HG03045 (cell line): ENCODE data around the gene KISS1R.

Source experiments
- ATAC-seq: cut with Tn5 transposase; IDR thresholded peaks from one replicate; pipeline ENCODE4 v1.9.1; 2021; ENCODE audit warnings: mild to moderate bottlenecking, moderate library complexity; ENCODE audit not compliant: unreplicated experiment

The KISS1R gene

GRCh38 chr19:934865-935479 lies 17.8 kb downstream of the KISS1R start:
- no peak for ATAC-seq

DNA sequence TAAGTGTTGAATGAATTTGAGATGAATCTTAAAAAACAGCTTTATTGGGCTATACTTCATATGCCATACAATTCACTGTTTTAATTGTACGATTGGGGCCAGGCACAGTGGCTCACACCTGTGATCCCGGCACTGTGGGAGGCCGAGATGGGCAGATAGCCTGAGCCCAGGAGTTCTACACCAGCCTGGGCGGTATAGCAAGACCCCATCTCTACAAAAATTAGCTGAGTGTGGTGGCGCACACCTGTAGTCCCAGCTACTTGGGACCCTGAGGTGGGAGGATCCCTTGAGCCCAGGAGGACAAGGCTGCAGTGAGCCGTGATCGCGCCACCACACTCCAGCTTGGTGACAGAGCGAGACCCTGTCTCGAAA lies 19.0 kb downstream of the KISS1R start:
- no peak for ATAC-seq

DNA sequence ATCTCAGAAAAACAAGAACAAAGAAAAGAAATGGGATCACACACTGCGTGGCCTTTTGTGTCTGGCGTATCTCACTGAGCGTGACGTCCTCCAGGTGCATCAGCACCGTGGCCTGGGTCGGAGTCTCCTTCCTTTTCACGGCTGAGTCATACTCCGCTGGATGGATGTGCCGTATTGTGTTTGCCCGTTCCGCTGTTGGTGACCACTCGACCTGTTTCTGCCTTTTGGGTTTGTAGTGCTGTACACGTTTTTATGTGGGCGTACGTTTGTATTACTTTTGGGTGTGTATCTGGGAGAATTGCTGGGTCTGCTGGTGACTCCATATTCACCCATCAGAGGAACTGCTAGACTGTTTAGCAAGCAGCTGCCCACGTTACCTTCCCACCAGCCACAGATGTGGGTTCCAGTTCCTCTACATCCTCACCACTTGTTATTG lies 20.1 kb downstream of the KISS1R start:
- ATAC-seq = no peak

DNA sequence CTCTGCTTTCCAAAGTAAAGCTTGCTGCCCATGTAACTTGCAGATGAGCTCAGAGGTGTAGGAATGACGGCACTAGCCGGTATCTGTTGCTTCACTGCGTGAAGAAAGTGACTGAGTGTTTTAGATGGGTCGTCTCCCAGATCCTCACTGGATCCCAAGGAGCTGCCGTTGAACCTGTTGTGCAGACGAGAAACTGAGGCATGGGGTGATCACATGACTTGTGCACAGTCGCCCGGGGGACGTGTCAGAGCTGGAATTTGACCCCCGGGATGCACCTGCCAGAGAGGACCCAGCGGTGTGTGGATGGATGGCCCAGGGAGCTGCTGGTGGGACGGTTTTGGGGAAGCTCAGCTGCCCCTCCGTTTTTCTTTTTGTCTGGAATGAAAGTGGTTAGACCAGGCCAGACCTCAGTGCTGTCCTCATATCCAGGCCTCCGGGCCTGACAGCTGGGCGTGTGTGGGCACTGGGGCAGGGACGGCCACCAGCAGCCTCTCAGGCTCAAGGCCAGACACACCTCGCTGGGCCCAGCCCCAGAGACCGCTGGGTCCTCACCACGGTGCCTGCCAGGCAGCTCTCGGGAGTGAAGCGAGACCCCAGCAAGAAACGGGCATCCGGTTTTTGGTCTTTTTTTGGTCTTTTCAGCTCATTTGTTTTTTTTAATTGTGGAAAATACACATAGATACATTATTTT lies 21.2 kb downstream of the KISS1R start:
- no peak for ATAC-seq

- ATAC-seq = no peak
Measured at GRCh38 chr19:939439-939838, 22.3 kb downstream of the KISS1R start.

DNA sequence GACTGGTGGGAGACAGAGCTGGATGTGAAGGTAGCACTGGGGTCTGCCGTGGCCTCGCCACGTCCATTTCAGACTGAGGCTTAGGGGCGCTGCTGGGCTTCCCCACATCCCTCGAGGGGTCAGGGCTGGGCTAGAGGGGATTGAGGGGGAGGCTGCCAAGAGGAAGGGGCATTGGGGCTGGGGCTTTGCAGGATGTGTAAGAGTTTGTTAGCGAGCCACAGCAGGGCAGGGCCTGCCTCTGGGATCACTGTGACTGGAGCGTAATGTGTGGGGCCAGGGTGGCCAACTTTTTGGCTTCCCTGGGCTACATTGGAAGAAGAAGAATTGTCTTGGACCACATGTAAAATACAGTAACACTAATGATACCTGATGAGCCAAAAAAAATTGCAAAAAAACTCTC lies 22.8 kb downstream of the KISS1R start:
- no peak for ATAC-seq

DNA sequence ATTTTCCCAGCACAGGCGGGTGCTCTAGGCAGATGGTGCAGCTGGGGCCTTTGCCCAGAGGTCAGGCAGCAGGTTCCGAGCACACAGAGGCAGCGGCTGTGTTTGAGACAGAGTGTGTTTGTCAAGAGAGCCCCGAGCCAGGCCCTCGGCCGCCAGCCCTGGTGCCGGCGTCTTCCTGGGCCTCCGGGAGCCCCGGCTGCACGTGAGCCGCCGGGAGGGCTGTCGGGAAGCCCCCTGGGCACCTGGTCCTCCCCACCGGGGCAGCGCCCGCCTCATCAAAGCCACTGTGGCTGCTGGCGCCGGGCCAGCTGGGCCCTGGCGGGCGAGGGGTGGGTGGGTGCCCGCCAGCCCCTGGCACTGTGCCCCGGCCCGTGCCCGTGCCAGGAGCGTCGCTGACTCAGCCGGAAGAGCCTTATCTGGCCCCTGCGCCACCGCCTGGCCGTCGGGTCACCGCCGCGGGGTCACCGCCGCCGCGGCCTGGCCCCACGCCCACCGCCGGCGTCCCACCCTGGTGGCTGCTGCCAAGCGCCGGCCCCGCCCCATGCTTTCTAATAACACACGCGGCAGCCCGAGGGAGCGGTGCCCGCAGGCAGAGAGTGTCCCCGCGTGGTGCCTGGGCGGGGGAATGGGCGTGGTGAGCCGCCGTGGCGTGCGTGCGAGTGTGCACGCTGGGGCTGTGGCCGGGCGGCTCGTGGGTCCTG lies 23.6 kb downstream of the KISS1R start:
- no peak for ATAC-seq

DNA sequence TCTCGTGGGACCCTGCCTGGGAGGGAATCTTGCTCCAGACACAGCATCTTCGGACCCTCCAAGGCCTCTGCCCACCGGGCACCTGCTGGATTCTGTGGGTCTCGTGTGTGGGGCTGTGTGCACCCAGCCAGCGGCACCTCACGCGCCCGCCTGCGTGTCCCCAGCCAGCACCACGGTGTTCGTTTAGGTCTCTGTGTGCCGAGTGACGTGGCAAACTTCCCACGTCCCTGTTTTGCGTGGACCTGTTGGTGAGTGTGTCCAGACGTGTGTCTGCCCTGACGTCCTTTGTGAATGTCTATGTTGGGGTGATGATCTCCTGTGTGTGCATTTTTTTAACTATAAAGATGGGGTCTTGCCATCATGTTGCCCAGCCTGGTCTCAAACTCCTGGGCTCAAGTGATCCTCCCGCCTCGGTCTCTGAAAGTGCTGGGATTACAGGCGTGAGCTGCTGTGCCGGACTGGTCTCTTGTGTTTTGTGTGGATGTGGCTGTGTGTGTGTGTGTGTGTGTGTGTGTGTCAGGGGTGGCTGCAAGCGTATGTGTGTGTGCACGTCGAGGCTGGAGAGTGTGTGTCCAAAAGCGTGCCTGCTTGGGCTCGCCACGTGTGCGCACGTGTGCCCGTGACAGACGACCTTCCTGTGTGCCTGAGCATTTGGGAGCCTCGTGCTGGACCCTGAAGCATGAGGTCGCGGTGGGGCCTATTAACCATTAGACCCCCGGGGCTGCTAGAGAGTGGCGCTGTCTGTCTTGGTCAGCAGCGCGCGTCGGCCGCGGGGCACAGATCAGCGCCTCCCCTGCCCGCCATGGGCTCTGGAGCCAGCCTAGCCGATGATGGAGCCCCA lies 24.4 kb downstream of the KISS1R start:
- no peak for ATAC-seq

GRCh38 chr19:942133-942645 lies 25.1 kb downstream of the KISS1R start:
- no peak for ATAC-seq

GRCh38 chr19:943551-944170 lies 26.5 kb downstream of the KISS1R start:
- no peak for ATAC-seq

DNA sequence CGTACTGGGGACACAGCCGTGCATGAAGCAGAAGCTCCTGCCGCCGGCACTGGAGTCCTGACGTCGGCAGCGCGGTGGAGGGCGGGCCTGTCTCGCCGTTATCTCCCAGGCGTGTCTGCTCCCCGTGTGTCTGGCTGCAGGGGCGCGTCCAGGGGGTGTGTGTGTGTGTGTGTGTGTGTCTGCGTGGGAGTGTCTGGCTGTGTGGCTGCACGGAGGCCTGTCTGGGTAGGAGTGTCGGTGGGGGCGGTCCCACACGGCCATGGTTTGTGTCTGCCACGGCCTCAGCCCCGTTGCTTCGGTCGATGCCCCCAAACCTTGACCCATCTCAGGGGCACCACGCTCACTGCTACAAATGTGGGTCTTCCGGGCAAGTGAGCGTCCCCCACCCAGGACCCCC lies 27.0 kb downstream of the KISS1R start:
- ATAC-seq = no peak

- no peak for ATAC-seq
Measured at GRCh38 chr19:944663-945241, 27.6 kb downstream of the KISS1R start.

GRCh38 chr19:945401-946252 lies 28.5 kb downstream of the KISS1R start:
- no peak for ATAC-seq

DNA sequence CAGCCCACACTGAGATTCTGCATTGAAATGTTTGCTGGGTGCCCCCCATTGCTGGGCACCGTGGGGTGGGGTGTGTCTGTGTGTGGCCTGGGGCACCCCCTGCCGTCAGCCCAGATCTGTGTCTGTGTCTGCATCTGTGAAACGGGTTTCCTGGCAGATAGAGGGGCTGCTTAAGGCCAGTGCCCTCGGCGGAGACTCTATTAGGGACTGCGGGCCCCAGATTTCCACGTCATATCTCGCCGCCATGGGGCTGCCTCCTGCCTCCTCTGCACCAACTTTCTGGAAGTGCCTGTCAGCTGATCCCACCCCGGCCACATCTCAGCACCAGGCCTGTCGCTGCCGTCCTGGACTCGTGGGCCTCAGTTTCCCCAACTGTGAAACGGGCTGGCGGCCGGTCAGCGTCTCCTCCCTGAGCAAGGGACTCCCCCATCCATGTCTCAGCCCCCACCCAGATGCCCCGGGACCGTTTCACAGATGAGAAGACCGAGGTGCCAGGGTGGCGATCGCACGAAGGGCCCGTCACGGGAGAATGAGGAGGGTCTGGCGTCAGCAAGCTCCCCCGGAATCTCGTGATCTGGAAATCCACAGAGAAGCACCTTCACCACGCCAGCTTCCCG lies 30.1 kb downstream of the KISS1R start:
- ATAC-seq = peak; percentile 4

DNA sequence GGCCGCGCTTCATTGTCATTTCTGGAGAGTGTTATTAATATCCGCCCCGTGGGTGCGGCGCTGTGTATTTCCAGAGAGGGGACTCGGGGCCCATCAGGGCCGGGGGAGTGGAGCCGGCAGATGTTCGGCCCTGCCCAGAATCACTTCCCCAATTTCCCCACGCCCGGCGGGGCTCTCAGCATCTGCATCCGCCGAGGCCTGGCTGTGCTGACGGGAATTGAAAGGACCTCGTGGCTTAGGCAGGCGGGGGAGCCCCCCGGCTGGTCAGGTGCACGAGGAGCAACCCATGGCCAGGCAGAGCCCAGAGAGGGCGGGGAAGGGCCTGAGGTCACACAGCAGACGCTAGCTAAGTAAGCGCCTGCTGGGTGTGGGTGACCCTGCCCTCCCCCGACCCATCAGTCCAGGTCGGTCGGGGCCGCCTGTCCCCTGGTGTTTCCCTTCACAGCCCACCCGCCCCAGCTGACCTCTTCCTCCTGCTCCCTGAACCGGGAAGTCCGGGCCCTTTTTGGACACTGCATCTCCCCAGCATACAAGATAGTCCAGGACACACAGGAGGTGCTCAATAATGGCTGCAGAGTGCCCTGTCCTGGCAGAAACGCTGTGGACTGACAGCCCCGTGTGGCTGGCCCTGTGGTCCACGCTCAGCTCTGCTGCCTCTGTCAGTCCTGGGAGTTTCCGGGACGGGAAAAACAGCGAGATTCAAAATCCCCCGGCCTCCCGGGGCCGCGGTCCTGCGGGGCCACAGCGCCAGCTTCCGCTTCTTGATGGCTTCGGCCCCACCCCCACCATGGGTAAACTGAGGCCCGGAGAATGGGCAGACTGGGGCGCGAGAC lies 30.8 kb downstream of the KISS1R start:
- ATAC-seq = peak; percentile 66

GRCh38 chr19:948842-949496 lies 31.8 kb downstream of the KISS1R start:
- ATAC-seq = no peak

DNA sequence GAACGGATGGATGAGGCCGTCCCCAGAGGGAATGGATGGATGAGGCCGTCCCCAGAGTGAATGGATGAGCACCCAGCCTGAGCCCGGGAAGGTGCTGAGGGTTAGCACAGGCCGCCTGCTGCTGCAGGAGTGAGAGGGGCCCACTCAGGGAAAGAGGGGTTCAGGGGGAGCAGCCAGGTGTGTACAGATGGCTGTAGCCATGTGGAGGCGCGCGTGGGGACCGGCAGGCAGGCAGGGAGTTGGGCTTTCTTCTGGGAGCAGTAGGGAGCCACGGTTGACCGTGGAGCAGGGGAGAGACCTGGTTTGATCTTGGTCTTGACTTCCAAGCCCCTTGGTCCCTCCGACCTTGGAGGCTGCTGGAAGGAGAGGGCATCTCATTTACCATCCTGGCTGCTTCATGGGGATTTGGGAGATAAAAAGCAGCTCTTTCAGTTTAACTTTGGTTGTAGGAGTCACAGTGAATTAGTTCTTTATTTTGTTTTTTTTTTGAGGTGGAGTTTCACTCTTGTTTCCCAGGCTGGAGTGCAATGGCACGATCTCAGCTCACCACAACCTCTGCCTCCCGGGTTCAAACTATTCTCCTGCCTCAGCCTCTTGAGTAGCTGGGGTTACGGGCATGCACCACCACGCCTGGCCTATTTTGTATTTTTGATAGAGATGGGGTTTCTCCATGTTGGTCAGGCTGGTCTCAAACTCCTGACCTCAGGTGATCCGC lies 33.4 kb downstream of the KISS1R start:
- no peak for ATAC-seq
